ENCODE results near the gene FAM83D. TPM values are rescaled to one million over a fixed set of nuclear protein-coding genes. Genes with fewer than 3 reads are reported as not detected.

FAM83D gene, protein sequence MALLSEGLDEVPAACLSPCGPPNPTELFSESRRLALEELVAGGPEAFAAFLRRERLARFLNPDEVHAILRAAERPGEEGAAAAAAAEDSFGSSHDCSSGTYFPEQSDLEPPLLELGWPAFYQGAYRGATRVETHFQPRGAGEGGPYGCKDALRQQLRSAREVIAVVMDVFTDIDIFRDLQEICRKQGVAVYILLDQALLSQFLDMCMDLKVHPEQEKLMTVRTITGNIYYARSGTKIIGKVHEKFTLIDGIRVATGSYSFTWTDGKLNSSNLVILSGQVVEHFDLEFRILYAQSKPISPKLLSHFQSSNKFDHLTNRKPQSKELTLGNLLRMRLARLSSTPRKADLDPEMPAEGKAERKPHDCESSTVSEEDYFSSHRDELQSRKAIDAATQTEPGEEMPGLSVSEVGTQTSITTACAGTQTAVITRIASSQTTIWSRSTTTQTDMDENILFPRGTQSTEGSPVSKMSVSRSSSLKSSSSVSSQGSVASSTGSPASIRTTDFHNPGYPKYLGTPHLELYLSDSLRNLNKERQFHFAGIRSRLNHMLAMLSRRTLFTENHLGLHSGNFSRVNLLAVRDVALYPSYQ
- 61.3 to 74.4 TPM (median 69.6 TPM) in 5 replicates for total RNA-seq (2022; extraction: Qiagen RNA extraction)

DNA sequence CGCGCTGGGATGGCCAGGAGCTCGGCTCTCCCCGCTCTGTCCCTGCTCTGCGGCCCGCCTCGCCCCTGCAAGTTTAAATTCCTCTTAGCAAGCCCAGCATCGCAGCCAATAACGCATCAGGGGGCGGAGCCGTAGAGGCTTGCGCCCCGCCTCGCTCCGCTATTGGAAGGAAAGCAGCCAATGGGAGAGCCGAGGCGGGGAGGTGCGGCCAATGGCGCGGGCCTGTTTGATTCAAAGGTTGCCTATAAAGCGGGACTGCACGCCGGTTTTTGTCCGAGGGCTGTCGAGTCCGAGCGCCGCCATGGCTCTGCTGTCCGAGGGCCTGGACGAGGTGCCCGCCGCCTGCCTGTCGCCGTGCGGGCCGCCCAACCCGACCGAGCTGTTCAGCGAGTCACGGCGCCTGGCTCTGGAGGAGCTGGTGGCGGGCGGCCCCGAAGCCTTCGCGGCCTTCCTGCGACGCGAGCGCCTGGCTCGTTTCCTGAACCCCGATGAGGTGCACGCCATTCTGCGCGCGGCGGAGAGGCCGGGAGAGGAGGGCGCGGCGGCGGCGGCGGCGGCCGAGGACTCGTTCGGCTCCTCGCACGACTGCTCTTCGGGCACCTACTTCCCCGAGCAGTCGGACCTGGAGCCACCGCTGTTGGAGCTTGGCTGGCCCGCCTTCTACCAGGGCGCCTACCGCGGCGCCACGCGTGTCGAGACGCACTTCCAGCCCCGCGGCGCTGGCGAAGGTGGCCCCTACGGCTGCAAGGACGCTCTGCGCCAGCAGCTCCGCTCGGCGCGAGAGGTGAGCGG is at the start of gene FAM83D:
TSS of gene FAM83D (plus strand) at position 276 of the 792 bp plus-strand sequence. CDS start at position 302, 26 bp downstream.

DNA sequence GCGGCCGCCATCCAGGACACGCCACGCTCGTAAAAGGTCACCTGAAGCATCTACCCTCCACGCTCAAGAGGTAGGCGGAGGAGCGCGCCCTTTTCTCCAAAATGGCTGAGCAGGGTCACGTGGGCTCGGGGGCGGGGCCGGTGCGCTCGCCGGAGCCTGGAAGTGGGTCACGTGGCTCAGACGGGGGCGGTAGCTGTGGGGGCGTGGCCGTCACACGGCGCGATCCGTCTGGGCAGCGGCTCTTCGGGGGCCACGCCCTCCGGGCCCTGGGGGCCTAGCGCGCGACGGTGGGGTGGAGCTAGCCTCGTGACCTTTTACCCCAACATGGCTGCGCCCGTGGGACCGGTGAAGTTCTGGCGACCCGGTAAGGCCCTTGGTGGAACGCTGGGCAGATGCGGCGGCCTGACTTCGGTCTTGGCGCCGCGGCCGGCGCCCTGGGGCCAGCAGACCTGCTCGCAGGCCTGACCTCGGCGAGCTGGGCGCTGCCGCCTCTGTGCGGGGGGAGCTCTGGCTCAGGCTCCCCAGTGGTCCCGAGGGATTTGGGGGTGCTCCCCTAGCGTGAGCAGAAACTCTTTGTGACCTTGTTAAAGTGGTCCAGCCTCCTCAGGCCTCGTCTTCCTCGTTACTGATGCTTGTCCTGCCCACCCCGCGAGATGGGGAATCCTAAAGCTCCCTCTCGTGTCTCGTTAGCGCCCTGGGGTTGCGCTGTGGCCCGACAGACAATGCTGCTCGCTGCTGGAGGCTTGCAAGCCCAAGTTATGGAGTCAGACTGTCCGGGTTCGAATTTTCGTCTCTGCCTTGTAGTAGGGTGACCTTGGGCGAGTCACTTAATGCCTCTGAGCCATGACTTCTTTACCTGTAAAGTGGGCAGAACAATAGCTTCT is 36.1 kb downstream of the FAM83D start, which contains the start of gene DHX35:
TSS of gene DHX35 (plus strand) at position 301 of the 884 bp plus-strand sequence. CDS start at position 325, 24 bp downstream.

Other genes starting within 250 kb of the FAM83D start
- not detected in 5 replicates for gene SLC32A1, start 201.9 kb upstream of the FAM83D start, total RNA-seq (2022; extraction: Qiagen RNA extraction)
- 8.8 to 11.0 TPM (median 10.3 TPM) in 5 replicates for gene ACTR5, start 178.0 kb upstream of the FAM83D start, total RNA-seq (2022; extraction: Qiagen RNA extraction)
- 0.12 to 0.22 TPM (median 0.14 TPM) in 5 replicates for gene PPP1R16B, start 120.7 kb upstream of the FAM83D start, total RNA-seq (2022; extraction: Qiagen RNA extraction)
- gene DHX35, start 35.9 kb downstream of the FAM83D start, total RNA-seq (2022; extraction: Qiagen RNA extraction) = 7.7 to 8.1 TPM (median 7.8 TPM) in 5 replicates

Measured in A549 treated with CORT108297 at 1 μM for 4 hours (cell line).